Activated T-cell treated with anti-CD3 and anti-CD28 coated beads for 48 hours (primary cell): Measurements from ENCODE around the gene MYO3B.
A peak's percentile ranks its signal among the peaks of the same experiment; 100 is the strongest.
"Not testable (repeated sequence)": the region's sequence is repeated elsewhere in the genome, so short reads cannot be mapped to it uniquely, and the experiment has no call there.

Experiments
- DNase-seq: peaks from one replicate; pipeline ENCODE4 v3.0.0-alpha.2; 2020; ENCODE audit warnings: low read depth

The MYO3B gene

GRCh38 chr2:170339750-170340692 lies 162.1 kb downstream of the MYO3B start:
- no peak for DNase-seq

- DNase-seq: no peak
These were observed 162.7 kb downstream of the MYO3B start for GRCh38 chr2:170340693-170341068.

GRCh38 chr2:170341684-170342623 lies 164.0 kb downstream of the MYO3B start:
- no peak for DNase-seq

- DNase-seq: no peak
These were observed 166.9 kb downstream of the MYO3B start for GRCh38 chr2:170344663-170345346.

- no peak for DNase-seq
These were observed 167.7 kb downstream of the MYO3B start for GRCh38 chr2:170345607-170346006.

GRCh38 chr2:170349269-170349668 lies 171.3 kb downstream of the MYO3B start:
- not testable (repeated sequence) for DNase-seq

GRCh38 chr2:170350929-170351826 lies 173.2 kb downstream of the MYO3B start:
- DNase-seq: no peak

GRCh38 chr2:170353723-170354122 lies 175.8 kb downstream of the MYO3B start:
- no peak for DNase-seq

GRCh38 chr2:170354388-170354787 lies 176.4 kb downstream of the MYO3B start:
- DNase-seq: no peak

GRCh38 chr2:170354855-170355780 lies 177.2 kb downstream of the MYO3B start:
- no peak for DNase-seq

- DNase-seq: no peak
These were observed 181.5 kb downstream of the MYO3B start for GRCh38 chr2:170359466-170359865.

- no peak for DNase-seq
These were observed 182.7 kb downstream of the MYO3B start for GRCh38 chr2:170360546-170361089.

GRCh38 chr2:170361090-170361936 lies 183.4 kb downstream of the MYO3B start:
- DNase-seq: peak; percentile 41

- no peak for DNase-seq
These were observed 184.4 kb downstream of the MYO3B start for GRCh38 chr2:170362313-170362870.

- no peak for DNase-seq
These were observed 185.1 kb downstream of the MYO3B start for GRCh38 chr2:170362871-170363631.

GRCh38 chr2:170365003-170365402 lies 187.1 kb downstream of the MYO3B start:
- DNase-seq: no peak

GRCh38 chr2:170365686-170366085 lies 187.7 kb downstream of the MYO3B start:
- no peak for DNase-seq

GRCh38 chr2:170368370-170368769 lies 190.4 kb downstream of the MYO3B start:
- no peak for DNase-seq
